HG02884 (cell line): ENCODE results near the gene GRIK5.
"Not testable (repeated sequence)": the region's sequence is repeated elsewhere in the genome, so short reads cannot be mapped to it uniquely, and the experiment has no call there.

ENCODE experiments used
- ATAC-seq: cut with Tn5 transposase; IDR thresholded peaks from one replicate; pipeline ENCODE4 v1.9.1; 2021; ENCODE audit warnings: mild to moderate bottlenecking, moderate library complexity; ENCODE audit not compliant: unreplicated experiment

The GRIK5 gene

DNA sequence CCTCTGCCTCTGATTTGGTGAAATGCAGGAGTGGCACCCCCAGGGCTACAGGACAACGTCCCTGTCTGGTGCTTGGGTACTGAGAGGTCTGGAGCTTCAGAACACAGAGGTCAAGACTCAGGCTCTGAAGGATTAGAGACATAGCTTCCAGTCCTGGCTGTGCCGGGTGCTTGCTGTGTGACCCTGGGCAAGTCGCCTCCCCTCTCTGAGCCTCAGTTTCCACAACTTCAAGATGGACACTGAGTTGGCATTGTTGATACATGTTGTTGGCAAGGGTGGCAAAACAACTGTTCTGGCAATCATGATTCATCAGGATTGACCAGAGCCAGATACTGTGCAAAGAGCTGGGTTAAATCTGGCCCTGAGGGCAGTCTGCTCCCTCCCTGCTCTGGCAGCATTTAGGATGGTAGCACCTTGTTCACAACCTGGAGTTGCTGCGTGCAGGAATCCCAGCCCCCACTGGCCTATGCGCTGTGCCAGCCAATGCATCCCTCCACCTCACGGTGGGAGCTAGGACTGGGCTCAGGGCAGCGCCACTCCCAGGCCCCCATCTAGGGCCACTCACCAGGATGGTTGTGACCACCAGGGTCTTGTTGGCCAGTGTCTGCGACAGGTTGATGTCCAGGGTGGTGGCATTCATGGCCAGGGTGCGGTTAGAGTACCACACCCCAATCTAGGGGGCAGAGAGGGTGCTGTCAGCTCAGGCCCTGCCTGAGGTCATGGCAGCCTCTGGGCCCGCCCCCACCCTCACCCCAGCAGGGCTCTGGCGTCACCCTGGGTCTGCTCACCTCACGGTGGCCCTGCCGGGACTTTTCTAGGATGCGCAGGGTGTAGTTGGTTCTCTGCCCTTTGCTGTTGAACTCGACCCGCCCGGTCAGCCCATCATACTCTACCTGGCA is 16.7 kb downstream of the GRIK5 start:
- ATAC-seq, result no peak

DNA sequence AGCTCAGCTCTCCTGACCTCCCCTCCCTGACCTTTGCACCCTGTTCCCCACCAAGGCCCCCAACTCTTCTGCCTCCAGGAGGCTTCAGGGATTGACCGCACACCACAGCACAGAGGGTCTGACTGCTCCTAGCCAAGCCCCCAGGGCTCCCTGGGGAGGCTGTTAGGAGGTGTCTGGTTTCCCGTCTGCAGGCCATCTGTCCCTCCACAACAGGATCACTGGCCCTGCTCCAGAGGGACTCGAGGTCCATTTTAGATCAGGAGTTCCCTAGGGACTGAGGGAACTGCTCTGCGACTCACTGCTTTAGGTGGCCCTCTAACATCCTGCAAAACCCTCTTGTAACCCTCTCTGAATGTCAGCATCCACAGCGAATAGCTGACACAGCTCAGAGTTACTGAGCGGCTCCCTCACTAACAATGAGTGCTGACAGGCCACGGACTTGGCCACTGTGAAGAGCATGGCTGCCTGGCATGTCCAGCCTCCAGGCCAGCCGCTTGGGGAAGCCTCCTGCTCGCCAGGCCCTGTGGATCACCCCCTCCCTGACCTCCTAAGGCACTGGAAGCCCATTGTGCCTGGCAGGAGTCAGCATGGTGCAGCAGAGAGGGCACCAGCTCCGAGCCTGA is 17.7 kb downstream of the GRIK5 start:
- no peak for ATAC-seq

DNA sequence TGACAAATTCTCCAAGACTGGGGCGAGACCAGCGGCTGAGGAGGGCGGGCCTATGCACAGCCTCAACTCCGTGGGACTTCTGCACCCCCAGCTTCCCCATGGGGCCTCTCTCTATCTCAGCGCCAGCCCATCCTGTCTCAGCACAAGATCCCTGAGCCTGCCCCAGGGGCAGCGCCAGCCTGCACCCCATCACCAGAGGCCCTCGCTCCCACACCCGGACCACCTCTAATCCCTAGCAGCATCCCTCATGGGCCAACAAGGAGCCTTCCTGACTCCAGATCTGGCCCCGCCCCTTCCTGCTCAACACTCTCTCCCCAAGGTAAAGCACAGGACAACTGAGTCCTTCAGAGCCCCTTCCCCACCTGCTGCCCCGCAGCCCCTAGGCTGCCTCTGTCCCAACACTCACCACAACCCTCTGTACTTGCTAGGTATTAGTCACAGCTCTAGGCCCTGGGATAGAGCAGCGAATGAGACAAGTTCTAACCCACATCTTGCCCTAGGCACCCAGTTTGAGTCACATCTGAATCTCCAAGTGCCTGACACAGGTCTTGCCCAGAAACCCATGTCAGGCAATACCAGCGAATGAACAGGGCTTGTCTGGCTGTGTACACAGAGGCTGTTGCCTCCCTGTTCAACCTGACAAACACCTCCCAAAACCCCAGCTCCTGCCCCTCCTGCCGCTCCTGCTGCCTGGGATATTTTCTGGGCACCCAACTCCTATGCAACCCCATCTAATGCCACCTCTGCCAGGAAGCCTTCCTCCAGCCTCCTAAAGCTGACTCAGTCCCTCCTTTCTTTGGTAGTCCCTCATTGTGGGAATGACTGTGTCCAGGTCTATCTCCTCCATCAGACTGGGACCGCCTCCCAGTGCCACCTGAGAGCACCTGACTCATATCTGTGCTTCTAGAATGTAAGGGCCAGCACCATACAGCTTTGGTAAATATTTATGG is 18.6 kb downstream of the GRIK5 start:
- no peak for ATAC-seq

DNA sequence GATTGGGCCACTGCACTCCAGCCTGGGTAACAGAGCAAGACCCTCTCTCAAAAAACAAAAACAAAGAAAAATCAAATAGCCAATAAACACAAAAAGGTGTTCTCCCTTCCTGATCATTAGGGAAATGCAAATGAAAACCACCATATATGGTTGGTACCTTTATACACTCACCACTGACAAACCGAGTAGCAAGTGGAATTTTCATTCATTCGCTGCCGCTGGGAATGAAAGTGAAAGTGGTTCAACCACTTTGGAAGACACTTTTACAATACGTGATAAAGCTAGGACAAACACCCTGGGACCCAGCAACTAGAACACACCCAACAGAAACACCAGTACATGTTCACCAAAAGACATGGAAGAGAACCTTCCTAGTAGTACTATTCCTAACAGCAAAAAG is 21.0 kb downstream of the GRIK5 start:
- ATAC-seq, result no peak

DNA sequence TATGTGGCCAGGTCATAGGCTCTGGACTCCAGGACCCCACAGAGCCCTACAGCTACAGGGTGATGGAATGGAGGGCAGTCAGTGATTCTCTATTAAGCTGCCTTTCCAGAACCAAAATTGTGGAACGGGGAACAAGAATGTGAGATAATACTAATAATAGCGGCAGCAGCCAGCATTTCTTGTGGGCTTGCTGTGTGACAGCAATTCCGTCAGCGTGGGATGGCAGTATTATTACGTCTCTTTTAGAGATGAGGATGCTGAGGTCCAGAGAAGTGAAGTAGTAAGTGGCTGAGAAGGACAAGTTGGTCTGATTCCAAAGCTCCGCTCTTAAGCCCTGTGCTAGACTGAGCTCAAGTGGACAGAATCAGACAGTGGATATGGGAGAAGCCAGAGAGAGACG is 24.4 kb downstream of the GRIK5 start:
- ATAC-seq, result no peak

DNA sequence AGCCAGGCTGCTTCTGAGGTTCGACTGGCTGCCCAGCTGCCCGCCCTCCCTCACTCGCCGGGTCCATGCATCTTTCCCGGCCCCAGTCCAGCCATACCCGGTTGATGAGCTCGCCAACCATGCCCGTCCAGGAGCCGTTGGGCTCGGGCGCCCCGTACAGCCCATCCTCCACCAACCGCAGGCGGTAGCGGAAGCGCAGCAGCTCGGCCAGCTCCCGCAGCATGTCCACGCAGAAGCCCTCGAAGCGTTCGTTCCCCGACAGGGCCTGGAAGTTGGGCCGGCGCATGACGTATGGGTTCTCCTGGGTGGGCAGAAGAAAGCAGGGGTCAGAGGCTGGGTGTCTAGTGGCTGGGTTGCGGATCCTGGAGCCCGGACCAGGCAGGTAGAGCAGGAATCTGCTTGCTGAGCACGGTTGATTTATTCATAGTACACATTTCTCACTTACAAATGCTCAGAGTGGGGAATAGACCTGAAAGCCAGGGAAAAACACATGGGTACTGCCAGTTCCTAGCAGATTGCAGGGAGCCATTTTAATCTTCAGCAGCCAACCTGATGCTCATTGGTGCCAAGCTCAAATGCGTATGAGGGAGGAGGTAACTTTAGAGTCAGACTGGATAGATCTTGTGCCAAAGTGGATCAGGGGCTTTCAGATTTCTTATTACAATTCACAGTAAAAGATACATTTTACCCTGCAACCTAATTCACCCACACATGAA is 27.4 kb downstream of the GRIK5 start:
- ATAC-seq, result no peak

DNA sequence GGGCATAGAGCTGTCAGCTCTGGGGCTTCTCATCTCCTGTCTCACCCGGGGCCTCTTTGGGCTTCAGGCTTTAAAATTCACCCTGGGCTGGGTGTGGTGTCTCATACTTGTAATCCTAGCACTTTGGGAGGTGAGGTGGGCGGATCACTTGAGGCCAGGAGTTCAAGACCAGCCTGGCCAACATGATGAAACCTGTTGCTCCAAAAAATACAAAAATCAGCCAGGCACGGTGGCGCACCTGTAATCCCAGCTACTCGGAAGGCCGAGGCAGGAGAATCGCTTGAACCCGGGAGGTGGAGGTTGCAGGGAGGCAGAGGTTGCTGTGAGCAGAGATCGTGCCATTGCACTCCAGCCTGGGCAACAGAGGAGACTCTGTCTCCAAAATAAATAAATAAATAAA is 29.5 kb downstream of the GRIK5 start:
- ATAC-seq, result not testable (repeated sequence)

DNA sequence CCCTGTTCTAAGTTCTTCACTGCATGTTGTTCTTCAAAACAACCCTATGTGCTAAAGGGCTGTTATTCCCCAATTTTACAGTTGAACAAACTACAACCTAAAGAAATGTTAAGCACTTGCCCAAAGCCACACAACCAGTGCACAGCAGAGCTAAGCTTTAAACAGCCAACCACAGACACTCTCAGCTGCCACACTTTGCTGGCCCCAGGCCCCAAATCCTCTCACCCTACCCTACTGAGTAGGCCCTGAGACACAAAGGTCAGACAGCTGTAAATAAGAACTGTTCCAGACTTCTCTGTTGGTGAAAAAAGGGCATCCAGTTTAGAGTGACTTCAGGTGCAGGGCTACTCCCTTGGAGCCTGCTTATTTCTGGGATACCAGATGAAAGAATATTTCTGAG is 30.0 kb downstream of the GRIK5 start:
- ATAC-seq, result no peak

DNA sequence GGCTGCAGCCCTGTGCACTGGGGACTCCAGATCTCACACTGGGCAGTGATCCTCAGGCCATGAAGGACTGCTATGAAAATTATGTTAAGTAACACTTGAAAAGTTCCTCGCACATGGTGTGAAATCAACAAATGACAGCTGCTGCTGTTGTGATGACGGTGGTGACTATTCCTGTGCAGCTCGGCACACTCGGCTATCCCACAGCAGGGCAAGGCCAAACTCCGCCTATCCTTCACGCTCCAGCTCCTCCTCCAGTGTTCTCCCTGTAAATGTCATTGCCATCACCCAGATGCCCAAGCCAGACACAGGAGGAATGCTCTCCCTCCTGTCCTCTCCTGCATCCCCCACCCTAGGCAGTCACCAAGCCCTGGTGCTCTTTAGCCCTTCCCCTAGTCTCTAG is 31.3 kb downstream of the GRIK5 start:
- ATAC-seq, result no peak

DNA sequence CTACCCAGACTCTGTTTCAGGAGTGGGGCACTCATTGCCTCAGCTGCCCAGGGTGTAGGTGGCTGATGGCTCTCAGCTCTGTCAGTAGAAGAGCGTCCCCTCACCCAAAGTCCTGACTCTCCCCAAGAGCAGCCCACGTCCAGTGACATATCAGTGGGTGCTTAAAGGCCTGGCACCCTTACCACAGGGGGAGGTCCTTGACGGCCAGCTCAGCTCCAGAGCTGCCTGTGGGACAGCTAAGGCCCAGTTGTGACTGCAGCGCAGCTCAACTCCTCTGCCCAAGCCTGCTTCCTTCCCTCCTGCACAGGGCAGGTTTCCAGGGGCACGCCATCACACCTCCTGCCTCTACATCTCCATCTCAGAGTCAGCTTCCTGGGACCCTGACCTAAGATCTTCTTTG is 32.4 kb downstream of the GRIK5 start:
- ATAC-seq, result no peak

DNA sequence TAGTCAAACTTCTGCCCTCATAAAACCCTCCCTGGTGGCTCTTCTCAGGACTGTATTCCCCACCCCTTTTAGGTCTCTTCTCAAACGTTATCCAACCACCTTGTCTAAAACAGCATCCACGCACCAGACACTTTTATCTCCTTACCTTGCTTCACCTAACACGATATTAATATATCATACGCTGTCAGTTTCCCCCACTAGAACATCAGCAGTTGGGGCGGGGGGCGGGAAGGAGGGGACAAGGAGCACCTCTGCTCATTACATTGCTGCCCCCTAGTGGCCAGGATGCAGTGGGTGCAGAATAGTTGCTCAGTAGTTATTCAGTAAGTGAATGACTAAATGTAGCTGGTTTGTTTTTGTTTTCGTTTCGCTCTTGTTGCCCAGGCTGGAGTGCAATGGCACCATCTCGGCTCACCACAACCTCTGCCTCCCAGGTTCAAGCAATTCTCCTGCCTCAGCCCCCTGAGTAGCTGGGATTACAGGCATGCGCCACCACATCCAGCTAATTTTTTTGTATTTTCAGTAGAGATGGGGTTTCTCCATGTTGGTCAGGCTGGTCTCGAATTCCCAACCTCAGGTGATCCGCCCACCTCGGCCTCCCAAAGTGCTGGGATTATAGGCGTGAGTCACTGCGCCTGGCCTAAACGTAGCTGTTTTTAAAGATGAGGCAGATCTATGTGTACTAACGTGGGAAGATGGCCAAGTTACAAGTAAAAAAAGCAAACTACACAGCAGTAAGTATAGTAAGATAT is 35.2 kb downstream of the GRIK5 start:
- ATAC-seq, result not testable (repeated sequence)

DNA sequence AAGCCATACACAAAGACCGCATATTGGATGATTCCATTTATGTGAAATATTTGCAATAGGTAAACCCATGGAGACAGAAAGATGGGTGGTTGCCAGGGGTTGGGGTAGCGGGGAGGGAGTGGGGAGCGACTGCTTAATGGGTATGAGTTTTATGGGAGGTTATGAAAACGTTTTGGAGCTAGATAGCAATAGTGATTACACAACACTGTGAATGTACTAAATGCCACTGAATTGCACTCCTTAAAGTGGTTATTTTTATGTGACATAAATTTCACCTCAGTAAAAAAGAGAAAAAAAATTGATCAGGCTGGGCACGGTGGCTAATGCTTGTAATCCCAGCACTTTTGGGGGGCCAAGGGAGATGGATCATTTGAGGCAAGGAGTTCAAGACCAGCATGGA is 36.6 kb downstream of the GRIK5 start:
- no peak for ATAC-seq

DNA sequence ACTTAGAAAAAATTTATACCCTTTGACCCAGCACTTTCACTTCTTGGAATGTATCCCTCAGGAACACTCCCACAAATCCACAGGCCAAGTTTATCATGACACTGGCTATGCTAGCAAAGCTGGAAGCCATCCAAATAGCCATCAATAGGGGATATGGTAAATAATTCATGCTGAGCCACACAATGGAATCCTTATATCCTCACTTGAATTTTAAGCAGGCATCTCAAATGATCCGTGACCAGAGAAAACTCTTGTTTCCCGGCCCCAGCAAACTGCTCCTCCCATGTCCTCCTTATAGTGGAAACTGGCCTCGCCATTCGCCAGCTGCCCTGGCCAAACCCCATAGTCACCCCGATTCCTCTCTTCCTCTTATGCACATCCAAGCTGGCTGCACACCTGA is 37.6 kb downstream of the GRIK5 start:
- no peak for ATAC-seq

DNA sequence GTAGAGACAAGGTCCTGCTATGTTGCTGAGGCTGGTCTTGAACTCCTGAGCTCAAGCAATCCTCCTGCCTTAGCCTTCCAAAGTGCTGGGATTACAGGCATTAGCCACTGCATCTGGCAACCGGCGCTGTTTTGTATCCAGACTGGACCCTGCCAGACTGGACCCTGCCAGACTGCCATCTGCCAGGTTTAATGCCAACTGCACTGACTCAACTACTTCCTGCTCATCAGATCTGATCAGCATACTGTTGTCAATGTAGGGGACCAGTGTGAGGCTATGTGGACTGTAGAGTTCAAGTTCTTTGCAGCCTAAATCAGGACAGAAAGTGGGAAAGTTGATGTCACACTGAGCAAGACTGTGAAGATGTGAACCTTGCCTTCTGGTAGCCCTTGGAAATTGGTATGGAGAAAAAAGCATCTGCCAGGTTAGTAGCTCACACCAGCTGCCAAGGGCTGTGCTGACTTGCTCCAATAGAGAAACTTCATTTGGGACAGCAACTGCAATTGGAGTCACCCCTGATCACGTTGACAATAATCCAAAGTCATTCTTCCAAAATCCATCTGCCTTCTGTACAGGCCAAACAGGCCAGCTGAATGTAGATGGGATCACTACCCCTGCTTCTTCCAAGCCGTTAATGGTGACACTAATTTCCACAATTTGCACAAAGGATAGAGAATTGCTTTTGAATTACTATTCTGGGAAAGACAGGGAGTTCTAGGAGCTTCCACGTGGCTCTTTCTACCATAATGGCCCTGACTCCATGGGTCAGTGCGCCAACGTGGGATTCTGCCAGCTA is 39.2 kb downstream of the GRIK5 start:
- ATAC-seq, result no peak

DNA sequence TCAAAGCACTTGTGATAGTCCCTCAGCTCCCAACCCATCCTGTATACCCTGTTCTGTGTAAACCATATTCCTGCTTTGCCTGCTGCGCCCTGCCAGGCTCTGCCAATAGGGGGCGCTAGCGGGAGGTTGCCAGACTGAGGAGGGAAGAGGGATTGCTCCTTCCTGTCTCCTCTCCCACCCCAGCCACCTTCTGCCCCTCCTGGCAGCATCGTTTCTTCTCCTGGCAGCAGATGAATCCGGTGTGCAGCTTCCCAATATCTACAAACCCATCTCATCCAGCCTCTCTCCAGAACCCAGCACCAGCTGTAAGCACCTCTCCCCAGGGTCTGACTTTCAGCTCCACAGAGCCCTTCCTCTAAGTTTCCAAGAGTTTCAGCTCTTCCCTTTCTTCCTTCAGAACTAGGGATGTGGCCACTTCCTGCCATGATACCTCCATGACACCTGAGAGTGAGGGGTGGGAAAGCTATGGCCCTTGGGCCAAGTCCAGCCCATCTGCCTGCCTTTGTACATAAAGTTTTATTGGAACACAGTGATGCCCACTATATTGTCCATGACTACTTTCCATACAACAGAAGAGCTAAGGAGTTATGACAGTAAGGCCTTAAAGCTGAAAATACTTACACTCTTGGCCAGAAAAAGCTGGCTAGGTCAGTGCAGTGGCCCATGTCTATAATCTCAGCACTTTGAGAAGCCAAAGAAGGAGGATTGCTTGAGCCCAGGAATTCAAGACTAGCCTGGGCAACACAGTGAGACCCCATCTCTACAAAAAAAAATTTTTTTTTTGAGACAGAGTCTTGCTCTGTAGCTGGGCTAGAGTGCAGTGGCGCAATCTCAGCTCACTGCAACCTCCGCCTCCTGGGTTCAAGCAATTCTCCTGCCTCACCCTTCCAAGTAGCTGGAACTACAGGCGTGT is 41.4 kb downstream of the GRIK5 start:
- no peak for ATAC-seq

DNA sequence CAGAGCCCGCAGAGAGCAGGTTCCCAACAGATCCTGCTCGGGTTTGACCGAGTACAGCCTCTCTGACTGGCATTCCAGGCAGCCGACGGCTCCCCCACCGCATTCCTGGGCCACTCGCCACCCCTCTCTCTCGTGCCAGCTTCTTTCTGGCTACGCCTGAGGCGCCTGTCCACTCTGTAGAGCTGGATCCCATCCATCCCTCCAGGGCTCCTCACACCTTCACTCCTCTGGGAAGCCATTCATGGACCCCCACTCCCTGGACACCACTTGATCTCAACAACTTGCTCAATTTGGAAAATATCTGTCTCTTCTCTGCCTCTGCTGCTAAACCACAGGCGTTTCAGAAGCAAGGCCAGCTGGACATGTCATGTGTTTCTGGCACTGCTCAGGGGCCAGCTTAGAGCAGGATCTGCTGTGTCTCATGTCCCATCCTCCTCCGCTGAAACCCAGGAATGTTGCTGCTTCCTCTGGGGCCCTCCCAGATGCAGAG is 45.3 kb downstream of the GRIK5 start:
- no peak for ATAC-seq

DNA sequence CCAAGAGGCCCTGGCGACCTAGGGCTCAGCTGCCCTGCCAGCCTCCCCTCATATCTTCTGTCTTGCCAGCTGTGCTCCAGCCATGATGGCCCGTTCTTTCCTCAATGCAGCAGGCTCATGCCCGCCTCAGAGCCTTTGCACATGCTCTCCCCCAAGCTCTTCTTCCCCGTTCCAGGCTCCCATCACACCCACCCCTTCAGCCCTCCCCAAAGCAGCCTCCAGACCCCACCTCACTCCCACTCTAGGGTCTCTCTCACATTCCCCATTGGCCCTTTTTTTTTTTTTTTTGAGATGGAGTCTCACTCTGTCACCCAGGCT is 46.1 kb downstream of the GRIK5 start:
- no peak for ATAC-seq
